ENCODE data around the gene PPEF1. TPM values are rescaled to one million over a fixed set of nuclear protein-coding genes. Genes with fewer than 3 reads are reported as not detected.
"Not testable (repeated sequence)": the region's sequence is repeated elsewhere in the genome, so short reads cannot be mapped to it uniquely, and the experiment has no call there.

PPEF1 gene
- polyA plus RNA-seq, 4 donors: 0.49 to 0.96 (median 0.63) TPM

DNA sequence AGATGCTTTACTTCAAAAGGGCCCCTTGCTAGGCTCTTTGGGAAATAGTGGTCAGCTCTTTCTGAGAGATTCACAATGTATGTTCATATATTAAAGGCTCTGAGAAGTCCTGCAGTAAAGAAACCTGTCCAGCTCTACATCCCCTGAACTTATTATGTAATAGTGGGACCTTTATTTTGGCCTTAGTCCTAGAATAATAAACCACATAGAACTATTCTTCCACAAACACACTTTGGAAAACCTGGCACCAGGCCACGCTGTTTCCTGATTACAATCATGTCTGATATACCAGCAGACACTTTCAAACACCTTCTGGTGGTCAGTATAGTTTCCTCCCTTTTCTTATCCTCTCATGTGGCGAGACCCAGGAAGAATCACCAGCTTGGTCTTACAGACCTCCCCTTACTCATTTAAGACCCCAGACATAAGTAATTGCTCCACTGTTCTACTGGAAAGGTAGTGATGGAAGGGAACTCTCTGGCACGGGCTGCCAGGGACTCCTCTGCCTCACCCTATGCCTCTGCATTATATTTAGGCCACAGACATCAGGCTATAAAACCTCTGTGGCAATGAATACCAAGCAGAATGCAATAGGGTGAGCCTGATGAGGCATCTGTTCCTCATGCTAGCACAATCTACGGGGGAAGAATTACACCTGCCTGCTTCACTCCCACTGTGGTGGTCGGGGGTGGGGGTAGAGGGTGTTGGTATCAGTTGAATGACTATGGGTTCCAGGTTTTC lies 5.7 kb upstream of the PPEF1 start:
- no peak for DNase-seq (ENCODE audit: low read depth in 4 of 4, low spot score in 2 of 4)

- no peak for DNase-seq (ENCODE audit: low read depth in 4 of 4, low spot score in 2 of 4)
These were observed 4.9 kb upstream of the PPEF1 start for GRCh38 chrX:18702362-18703195.

DNA sequence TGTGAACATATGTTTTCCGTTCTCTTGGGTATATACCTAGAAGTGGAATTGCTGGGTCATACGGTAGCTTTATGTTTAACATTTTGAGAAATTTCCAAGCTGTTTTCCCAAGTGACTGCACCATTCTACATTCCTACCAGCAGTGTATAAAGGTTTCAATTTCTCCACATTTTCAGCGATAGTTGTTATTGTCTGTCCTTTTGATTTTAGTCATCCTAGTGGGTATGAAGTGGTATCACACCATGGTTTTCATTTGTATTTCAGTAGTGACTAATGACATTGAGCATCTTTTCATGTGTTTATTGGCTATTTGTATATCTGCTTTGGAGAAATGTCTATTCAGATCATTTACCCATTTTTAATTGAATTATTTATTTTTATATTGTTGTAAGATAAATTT lies 2.4 kb downstream of the PPEF1 start:
- DNase-seq (ENCODE audit: low read depth in 4 of 4, low spot score in 2 of 4): no peak

DNA sequence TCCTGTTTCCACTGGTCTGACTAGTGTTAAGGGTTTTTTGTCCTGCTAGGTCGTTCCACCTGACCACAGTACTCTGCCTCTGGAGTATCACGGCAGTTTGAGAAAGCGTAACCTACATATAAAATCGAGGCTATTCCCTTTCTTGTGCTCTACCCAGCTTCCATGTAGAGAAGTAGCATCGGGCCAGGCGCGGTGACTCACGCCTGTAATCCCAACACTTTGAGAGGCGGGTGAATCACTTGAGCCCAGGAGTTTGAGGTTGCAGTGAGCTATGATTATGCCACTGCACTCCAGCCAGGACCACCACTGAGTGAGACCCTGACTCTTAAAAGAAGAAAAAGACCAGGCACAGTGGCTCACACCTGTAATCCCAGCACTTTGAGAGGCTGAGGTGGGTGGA lies 7.5 kb downstream of the PPEF1 start:
- no peak for DNase-seq (ENCODE audit: low read depth in 4 of 4, low spot score in 2 of 4)

DNA sequence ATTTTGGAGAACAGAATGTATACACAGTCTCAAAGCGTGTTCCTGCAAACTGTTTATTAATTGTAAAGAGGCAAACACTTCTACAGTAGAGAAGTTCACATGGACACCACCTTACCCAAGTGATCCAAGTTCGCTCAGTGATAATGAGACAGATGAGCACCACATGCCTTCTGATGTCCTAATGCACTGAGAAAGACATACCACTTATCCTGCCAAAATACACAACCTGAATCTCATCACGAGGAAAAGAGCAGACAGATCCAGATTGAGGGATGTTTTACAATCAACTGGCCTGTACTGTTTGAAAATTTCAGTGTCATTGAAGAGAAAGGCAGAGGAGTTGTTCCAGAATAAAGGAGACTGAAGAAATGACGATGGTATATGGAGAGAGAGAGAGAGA lies 12.4 kb downstream of the PPEF1 start:
- DNase-seq (ENCODE audit: low read depth in 4 of 4, low spot score in 2 of 4): no peak

- no peak for DNase-seq (ENCODE audit: low read depth in 4 of 4, low spot score in 2 of 4)
These were observed 14.4 kb downstream of the PPEF1 start for GRCh38 chrX:18721683-18722499.

DNA sequence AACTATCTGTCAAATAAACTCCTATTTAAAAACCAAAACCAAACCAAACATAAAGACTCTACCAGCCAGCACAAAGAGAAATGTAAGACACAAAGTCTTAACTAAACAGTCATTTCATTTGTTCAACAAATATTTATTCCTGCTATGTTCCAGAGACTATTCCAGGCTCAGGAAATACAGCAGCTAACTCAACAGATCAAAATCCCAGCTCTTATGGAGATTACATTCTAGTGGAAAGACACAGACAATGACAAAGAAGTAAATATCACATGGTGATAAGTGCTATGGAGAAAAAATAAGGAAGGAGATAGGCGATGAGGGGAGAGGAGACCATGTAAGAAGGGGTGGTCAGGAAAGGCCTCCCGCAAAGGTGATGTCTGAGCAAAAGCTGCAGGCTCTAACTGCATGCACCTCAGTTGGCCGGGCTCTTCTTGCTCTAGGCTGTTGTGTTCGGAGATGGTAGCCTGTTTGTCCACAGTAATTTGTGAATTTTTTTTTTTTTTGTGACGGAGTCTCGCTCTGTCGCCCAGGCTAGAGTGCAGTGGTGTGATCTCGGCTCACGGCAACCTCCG lies 15.1 kb downstream of the PPEF1 start:
- no peak for DNase-seq (ENCODE audit: low read depth in 4 of 4, low spot score in 2 of 4)

GRCh38 chrX:18725310-18725943 lies 18.0 kb downstream of the PPEF1 start:
- no peak for DNase-seq (ENCODE audit: low read depth in 4 of 4, low spot score in 2 of 4)

- DNase-seq (ENCODE audit: low read depth in 4 of 4, low spot score in 2 of 4): peak in 1 of 4 donors; percentile 13
These were observed 25.8 kb downstream of the PPEF1 start for GRCh38 chrX:18733287-18733686.

- not testable (repeated sequence) for DNase-seq (ENCODE audit: low read depth in 4 of 4, low spot score in 2 of 4)
These were observed 32.2 kb downstream of the PPEF1 start for GRCh38 chrX:18739609-18740008.

- DNase-seq (ENCODE audit: low read depth in 4 of 4, low spot score in 2 of 4): no peak
These were observed 41.1 kb downstream of the PPEF1 start for GRCh38 chrX:18748499-18748898.

GRCh38 chrX:18753631-18754030 lies 46.2 kb downstream of the PPEF1 start:
- no peak for DNase-seq (ENCODE audit: low read depth in 4 of 4, low spot score in 2 of 4)

GRCh38 chrX:18755651-18756050 lies 48.2 kb downstream of the PPEF1 start:
- no peak for DNase-seq (ENCODE audit: low read depth in 4 of 4, low spot score in 2 of 4)

- no peak for DNase-seq (ENCODE audit: low read depth in 4 of 4, low spot score in 2 of 4)
These were observed 50.8 kb downstream of the PPEF1 start for GRCh38 chrX:18757956-18758932.

DNA sequence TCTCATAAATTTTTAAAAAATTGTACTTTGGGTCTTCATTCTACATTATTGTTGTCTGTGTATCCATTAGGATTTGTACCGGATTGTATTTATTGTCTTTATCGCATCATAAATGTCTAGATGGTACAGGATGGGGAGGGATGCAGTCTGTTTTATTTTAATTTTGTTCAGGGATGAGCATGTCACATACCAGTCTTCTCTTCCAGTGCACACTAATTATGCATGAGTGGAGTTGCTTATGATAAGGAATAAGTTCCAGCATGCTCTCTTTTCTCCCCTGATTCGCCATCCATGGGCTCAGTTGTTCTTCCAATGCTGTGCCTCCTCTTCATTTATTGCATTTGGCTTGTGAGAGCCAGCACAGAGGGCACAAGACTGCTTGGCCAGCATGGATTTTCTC lies 54.3 kb downstream of the PPEF1 start:
- DNase-seq (ENCODE audit: low read depth in 4 of 4, low spot score in 2 of 4): no peak

DNA sequence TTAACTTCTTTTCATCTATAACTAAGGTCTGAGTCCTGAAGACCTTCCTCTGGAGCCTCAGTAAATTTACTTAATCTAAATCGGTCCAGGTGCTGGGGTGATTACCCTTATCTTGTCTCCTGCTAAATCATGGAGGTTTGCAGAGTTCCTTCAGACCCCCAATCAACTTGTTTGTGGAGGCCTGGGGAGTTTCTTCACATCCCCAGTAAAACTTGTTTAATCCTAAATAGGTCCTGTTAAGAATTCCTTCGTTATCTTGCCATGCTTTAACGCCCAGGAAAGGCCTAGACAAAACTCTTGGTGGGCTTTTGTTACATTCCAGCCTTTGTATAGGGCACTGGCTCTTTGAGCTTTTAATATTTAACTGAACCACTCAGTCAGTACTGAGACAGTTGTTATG lies 55.7 kb downstream of the PPEF1 start:
- not testable (repeated sequence) for DNase-seq (ENCODE audit: low read depth in 4 of 4, low spot score in 2 of 4)

- DNase-seq (ENCODE audit: low read depth in 4 of 4, low spot score in 2 of 4): no peak
These were observed 61.9 kb downstream of the PPEF1 start for GRCh38 chrX:18769364-18769763.

GRCh38 chrX:18769812-18770573 lies 62.5 kb downstream of the PPEF1 start:
- peak; percentile 27 to 47 (median 34) for DNase-seq (ENCODE audit: low read depth in 4 of 4, low spot score in 2 of 4)

All from left renal cortex interstitium (tissue), 4 donors.